Limb (tissue), 2 donors: ENCODE measurements around the gene NOL9.
"Not testable (repeated sequence)": the region's sequence is repeated elsewhere in the genome, so short reads cannot be mapped to it uniquely, and the experiment has no call there.

ENCODE experiments used
- DNase-seq, 2 donors: peaks; one replicate each; pipeline ENCODE4 v3.0.0-alpha.2; 2016; ENCODE audit errors: extremely low spot score in 2 of 2

NOL9 gene

GRCh38 chr1:6574025-6574620, 19.8 kb upstream of the NOL9 start:
- DNase-seq = no peak

- DNase-seq = no peak
Observed at GRCh38 chr1:6572653-6573383, 18.5 kb upstream of the NOL9 start.

- DNase-seq = no peak
Observed at GRCh38 chr1:6570987-6571386, 16.7 kb upstream of the NOL9 start.

- DNase-seq = no peak
Observed at GRCh38 chr1:6570100-6570499, 15.8 kb upstream of the NOL9 start.

- no peak for DNase-seq
Observed at GRCh38 chr1:6569033-6569432, 14.7 kb upstream of the NOL9 start.

GRCh38 chr1:6560267-6560666, 6.0 kb upstream of the NOL9 start:
- DNase-seq = no peak

- DNase-seq = not testable (repeated sequence)
Observed at GRCh38 chr1:6559161-6559560, 4.8 kb upstream of the NOL9 start.

GRCh38 chr1:6557597-6557996, 3.3 kb upstream of the NOL9 start:
- DNase-seq = no peak

- peak; percentile 10 to 50 for DNase-seq
Observed at GRCh38 chr1:6554907-6555778, 830 bp upstream of the NOL9 start, which contains the start of gene TAS1R1. Gene TAS1R1 (plus strand): TSS chr1:6555307. CDS start chr1:6555374, 67 bp downstream.

GRCh38 chr1:6547301-6547700, 7.0 kb downstream of the NOL9 start:
- DNase-seq = no peak

- no peak for DNase-seq
Observed at GRCh38 chr1:6546326-6546725, 8.0 kb downstream of the NOL9 start.

GRCh38 chr1:6545276-6546112, 8.8 kb downstream of the NOL9 start:
- DNase-seq = no peak

- DNase-seq = no peak
Observed at GRCh38 chr1:6544831-6545230, 9.5 kb downstream of the NOL9 start.

- no peak for DNase-seq
Observed at GRCh38 chr1:6538956-6539355, 15.4 kb downstream of the NOL9 start.

- no peak for DNase-seq
Observed at GRCh38 chr1:6536291-6536690, 18.0 kb downstream of the NOL9 start.

GRCh38 chr1:6535214-6535613, 19.1 kb downstream of the NOL9 start:
- DNase-seq = no peak

- no peak for DNase-seq
Observed at GRCh38 chr1:6534248-6534822, 20.0 kb downstream of the NOL9 start.

GRCh38 chr1:6531996-6532395, 22.3 kb downstream of the NOL9 start:
- no peak for DNase-seq

GRCh38 chr1:6530504-6531160, 23.7 kb downstream of the NOL9 start:
- no peak for DNase-seq

- no peak for DNase-seq
Observed at GRCh38 chr1:6528492-6528891, 25.8 kb downstream of the NOL9 start.
